ENCODE measurements around the gene MSL1. TPM values are rescaled to one million over a fixed set of nuclear protein-coding genes. Genes with fewer than 3 reads are reported as not detected.

Gene MSL1
- total and polyA plus RNA-seq, 2 of the 13 experiments (the other 11 are each of a cell fraction or from before 2014, with no cell fraction given) = 63.8 to 88.5 TPM

DNA sequence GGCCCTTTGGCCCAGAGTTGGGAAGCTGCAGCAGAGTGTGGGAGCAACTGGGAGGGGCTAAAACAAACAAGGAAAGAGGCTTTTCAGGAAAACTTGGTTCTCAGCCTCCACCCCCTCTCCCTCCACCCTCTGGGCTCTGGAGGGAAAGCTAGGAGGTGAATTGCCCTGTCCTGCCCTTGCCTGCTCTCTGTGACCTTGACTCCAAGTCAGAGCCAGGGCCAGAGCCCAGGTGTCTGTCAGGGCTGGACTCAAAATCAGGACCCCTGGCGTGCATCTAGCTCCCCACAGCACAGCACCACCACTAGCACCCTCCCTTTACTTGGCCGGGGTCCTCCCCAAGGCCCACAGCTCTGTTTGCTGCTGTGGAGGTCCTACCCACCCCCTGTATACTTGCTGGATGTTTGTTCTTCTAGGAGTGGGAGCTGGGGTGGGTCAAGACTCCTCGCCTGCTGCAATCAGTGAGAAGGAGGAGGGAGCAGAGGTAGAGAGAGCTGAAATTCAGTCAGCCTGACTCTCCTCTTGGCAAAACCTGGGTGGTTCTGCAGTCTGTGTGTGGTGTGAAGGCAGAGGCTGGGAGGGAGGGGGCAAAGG, 18.6 kb upstream of the MSL1 start (continued):
- TF ChIP-seq ZNF33A (CRISPR knock-in tag; IDR thresholded peaks at IDR 0.05; ENCODE audit: borderline replicate concordance) (no peak), TAF15 (IDR thresholded peaks at IDR 0.05; ENCODE audit: low read depth, low read length, poor library complexity, severe bottlenecking) (no peak), RFX1 (IDR thresholded peaks at IDR 0.05) (no peak), ZNF720 (CRISPR knock-in tag; IDR thresholded peaks at IDR 0.05) (no peak), SALL2 (CRISPR knock-in tag; IDR thresholded peaks at IDR 0.05) (no peak), ESRRA (CRISPR knock-in tag; IDR thresholded peaks at IDR 0.05; ENCODE audit: low read depth) (no peak), ZNF709 (CRISPR knock-in tag; IDR thresholded peaks at IDR 0.05) (no peak), EP300 (IDR thresholded peaks at IDR 0.05; ENCODE audit: low read depth in 2 of 2, low read length in 2 of 2) (peak in 1 of 2 experiments; percentile 44; a peak in 1 of 4 replicates), EP300 (CRISPR knock-in tag; IDR thresholded peaks at IDR 0.05; ENCODE audit: borderline replicate concordance) (no peak), ZFP90 (CRISPR knock-in tag; IDR thresholded peaks at IDR 0.05; ENCODE audit: borderline replicate concordance) (no peak), HBP1 (CRISPR knock-in tag; IDR thresholded peaks at IDR 0.05; ENCODE audit: low read depth) (0 out of 2 replicates have a peak, but pooled peaks have one; percentile 65), ZSCAN29 (CRISPR knock-in tag; conservative IDR thresholded peaks at IDR 0.05) (no peak), ZFX (CRISPR knock-in tag; IDR thresholded peaks at IDR 0.05; ENCODE audit: low read depth) (no peak), PHF8 (CRISPR knock-in tag; IDR thresholded peaks at IDR 0.05) (no peak), NFIC (IDR thresholded peaks at IDR 0.05; ENCODE audit: low read length) (no peak), NR2C2 (CRISPR knock-in tag; IDR thresholded peaks at IDR 0.05; ENCODE audit: borderline replicate concordance) (no peak), SAP130 (CRISPR knock-in tag; IDR thresholded peaks at IDR 0.05; ENCODE audit: low read depth) (peak; percentile 26), ZNF256 (CRISPR knock-in tag; conservative IDR thresholded peaks at IDR 0.05) (no peak), MXD1 (CRISPR knock-in tag; IDR thresholded peaks at IDR 0.05) (no peak), ZNF567 (CRISPR knock-in tag; IDR thresholded peaks at IDR 0.05; ENCODE audit: borderline replicate concordance) (no peak), GATAD2A (CRISPR knock-in tag; IDR thresholded peaks at IDR 0.05) (0 out of 2 replicates have a peak, but pooled peaks have one; percentile 41), CHD2 (IDR thresholded peaks at IDR 0.05; ENCODE audit: low read depth, low read length) (no peak), KLF16 (CRISPR knock-in tag; IDR thresholded peaks at IDR 0.05) (0 out of 4 replicates have a peak, but pooled peaks of 1 of the 2 experiments have one; percentile 36)
- TF ChIP-seq, protein P1, sequence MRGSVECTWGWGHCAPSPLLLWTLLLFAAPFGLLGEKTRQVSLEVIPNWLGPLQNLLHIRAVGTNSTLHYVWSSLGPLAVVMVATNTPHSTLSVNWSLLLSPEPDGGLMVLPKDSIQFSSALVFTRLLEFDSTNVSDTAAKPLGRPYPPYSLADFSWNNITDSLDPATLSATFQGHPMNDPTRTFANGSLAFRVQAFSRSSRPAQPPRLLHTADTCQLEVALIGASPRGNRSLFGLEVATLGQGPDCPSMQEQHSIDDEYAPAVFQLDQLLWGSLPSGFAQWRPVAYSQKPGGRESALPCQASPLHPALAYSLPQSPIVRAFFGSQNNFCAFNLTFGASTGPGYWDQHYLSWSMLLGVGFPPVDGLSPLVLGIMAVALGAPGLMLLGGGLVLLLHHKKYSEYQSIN (CRISPR knock-in tag; IDR thresholded peaks at IDR 0.05; ENCODE audit: borderline replicate concordance) = no peak
- TF ChIP-seq, protein P2, sequence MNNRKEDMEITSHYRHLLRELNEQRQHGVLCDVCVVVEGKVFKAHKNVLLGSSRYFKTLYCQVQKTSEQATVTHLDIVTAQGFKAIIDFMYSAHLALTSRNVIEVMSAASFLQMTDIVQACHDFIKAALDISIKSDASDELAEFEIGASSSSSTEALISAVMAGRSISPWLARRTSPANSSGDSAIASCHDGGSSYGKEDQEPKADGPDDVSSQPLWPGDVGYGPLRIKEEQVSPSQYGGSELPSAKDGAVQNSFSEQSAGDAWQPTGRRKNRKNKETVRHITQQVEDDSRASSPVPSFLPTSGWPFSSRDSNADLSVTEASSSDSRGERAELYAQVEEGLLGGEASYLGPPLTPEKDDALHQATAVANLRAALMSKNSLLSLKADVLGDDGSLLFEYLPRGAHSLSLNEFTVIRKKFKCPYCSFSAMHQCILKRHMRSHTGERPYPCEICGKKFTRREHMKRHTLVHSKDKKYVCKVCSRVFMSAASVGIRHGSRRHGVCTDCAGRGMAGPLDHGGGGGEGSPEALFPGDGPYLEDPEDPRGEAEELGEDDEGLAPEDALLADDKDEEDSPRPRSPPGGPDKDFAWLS (CRISPR knock-in tag; IDR thresholded peaks at IDR 0.05; ENCODE audit: borderline replicate concordance) = no peak
- TF ChIP-seq, protein P3, sequence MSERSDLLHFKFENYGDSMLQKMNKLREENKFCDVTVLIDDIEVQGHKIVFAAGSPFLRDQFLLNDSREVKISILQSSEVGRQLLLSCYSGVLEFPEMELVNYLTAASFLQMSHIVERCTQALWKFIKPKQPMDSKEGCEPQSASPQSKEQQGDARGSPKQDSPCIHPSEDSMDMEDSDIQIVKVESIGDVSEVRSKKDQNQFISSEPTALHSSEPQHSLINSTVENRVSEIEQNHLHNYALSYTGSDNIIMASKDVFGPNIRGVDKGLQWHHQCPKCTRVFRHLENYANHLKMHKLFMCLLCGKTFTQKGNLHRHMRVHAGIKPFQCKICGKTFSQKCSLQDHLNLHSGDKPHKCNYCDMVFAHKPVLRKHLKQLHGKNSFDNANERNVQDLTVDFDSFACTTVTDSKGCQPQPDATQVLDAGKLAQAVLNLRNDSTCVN (CRISPR knock-in tag; IDR thresholded peaks at IDR 0.05; ENCODE audit: borderline replicate concordance) = peak; percentile 67
